ENCODE results near the gene SMARCA4.
"Not testable (repeated sequence)": the region's sequence is repeated elsewhere in the genome, so short reads cannot be mapped to it uniquely, and the experiment has no call there.

Gene SMARCA4

GRCh38 chr19:10984166-10984735 lies 23.4 kb downstream of the SMARCA4 start:
- no peaks in the 10 kb centered on the region for H3K27me3 Mint-ChIP-seq
- no peak overlapping the region for H3K27ac Mint-ChIP-seq
- peaks cover 11% of the 10 kb centered on the region for H3K36me3 Mint-ChIP-seq
- H3K9me3 Mint-ChIP-seq = no peaks in the 10 kb centered on the region
- H3K4me1 Mint-ChIP-seq = peaks cover 13% of the 10 kb centered on the region
- H3K4me3 Mint-ChIP-seq = no peak overlapping the region

GRCh38 chr19:10985502-10985901 lies 24.7 kb downstream of the SMARCA4 start:
- Mint-ChIP-seq H3K36me3 (peaks cover 11% of the 10 kb centered on the region), H3K4me1 (peaks cover 5% of the 10 kb centered on the region), H3K27me3 (no peaks in the 10 kb centered on the region), H3K27ac (no peak overlapping the region), H3K4me3 (no peak overlapping the region), H3K9me3 (no peaks in the 10 kb centered on the region)

GRCh38 chr19:10986301-10987127 lies 25.7 kb downstream of the SMARCA4 start:
- H3K36me3 Mint-ChIP-seq = peaks cover 13% of the 10 kb centered on the region
- H3K4me1 Mint-ChIP-seq = peaks cover 5% of the 10 kb centered on the region
- H3K4me3 Mint-ChIP-seq = no peak overlapping the region
- H3K27ac Mint-ChIP-seq = no peak overlapping the region
- H3K27me3 Mint-ChIP-seq = no peaks in the 10 kb centered on the region
- no peaks in the 10 kb centered on the region for H3K9me3 Mint-ChIP-seq

- Mint-ChIP-seq H3K4me3 (no peak overlapping the region), H3K27ac (no peak overlapping the region), H3K9me3 (no peaks in the 10 kb centered on the region), H3K36me3 (peaks cover 15% of the 10 kb centered on the region), H3K27me3 (no peaks in the 10 kb centered on the region), H3K4me1 (peaks cover 3% of the 10 kb centered on the region)
Measured at GRCh38 chr19:10987571-10988297, 26.9 kb downstream of the SMARCA4 start.

- Mint-ChIP-seq H3K27me3 (no peaks in the 10 kb centered on the region), H3K4me1 (no peaks in the 10 kb centered on the region), H3K4me3 (no peak overlapping the region), H3K36me3 (peaks cover 15% of the 10 kb centered on the region), H3K27ac (no peak overlapping the region), H3K9me3 (no peaks in the 10 kb centered on the region)
Measured at GRCh38 chr19:10988380-10988779, 27.6 kb downstream of the SMARCA4 start.

GRCh38 chr19:10988921-10989320 lies 28.1 kb downstream of the SMARCA4 start:
- Mint-ChIP-seq H3K9me3 (no peaks in the 10 kb centered on the region), H3K36me3 (peaks cover 15% of the 10 kb centered on the region), H3K27ac (no peak overlapping the region), H3K4me1 (no peaks in the 10 kb centered on the region), H3K27me3 (no peaks in the 10 kb centered on the region), H3K4me3 (no peak overlapping the region)

- no peaks in the 10 kb centered on the region for H3K4me1 Mint-ChIP-seq
- peak overlapping the region; percentile 56 for H3K27ac Mint-ChIP-seq
- peaks cover 13% of the 10 kb centered on the region for H3K36me3 Mint-ChIP-seq
- no peaks in the 10 kb centered on the region for H3K9me3 Mint-ChIP-seq
- H3K4me3 Mint-ChIP-seq = no peak overlapping the region
- no peaks in the 10 kb centered on the region for H3K27me3 Mint-ChIP-seq
Measured at GRCh38 chr19:10991076-10991475, 30.2 kb downstream of the SMARCA4 start.

GRCh38 chr19:10991521-10992081 lies 30.8 kb downstream of the SMARCA4 start:
- Mint-ChIP-seq H3K9me3 (no peaks in the 10 kb centered on the region), H3K27me3 (no peaks in the 10 kb centered on the region), H3K4me1 (no peaks in the 10 kb centered on the region), H3K27ac (peak overlapping the region; percentile 56), H3K4me3 (no peak overlapping the region), H3K36me3 (peaks cover 14% of the 10 kb centered on the region)

GRCh38 chr19:10992174-10992573 lies 31.3 kb downstream of the SMARCA4 start:
- not testable (repeated sequence) for H3K27me3 Mint-ChIP-seq, H3K4me3 Mint-ChIP-seq, H3K27ac Mint-ChIP-seq, H3K9me3 Mint-ChIP-seq, H3K4me1 Mint-ChIP-seq
- peaks cover 14% of the 10 kb centered on the region for H3K36me3 Mint-ChIP-seq

- H3K9me3 Mint-ChIP-seq = no peaks in the 10 kb centered on the region
- H3K27me3 Mint-ChIP-seq = no peaks in the 10 kb centered on the region
- H3K4me3 Mint-ChIP-seq = no peak overlapping the region
- peaks cover 13% of the 10 kb centered on the region for H3K36me3 Mint-ChIP-seq
- no peak overlapping the region for H3K27ac Mint-ChIP-seq
- H3K4me1 Mint-ChIP-seq = no peaks in the 10 kb centered on the region
Measured at GRCh38 chr19:10995926-10996600, 35.2 kb downstream of the SMARCA4 start.

GRCh38 chr19:10998045-10998533 lies 37.3 kb downstream of the SMARCA4 start:
- Mint-ChIP-seq H3K36me3 (peaks cover 15% of the 10 kb centered on the region), H3K27me3 (no peaks in the 10 kb centered on the region), H3K9me3 (no peaks in the 10 kb centered on the region), H3K4me1 (no peaks in the 10 kb centered on the region), H3K4me3 (no peak overlapping the region), H3K27ac (no peak overlapping the region)

- no peaks in the 10 kb centered on the region for H3K9me3 Mint-ChIP-seq
- no peak overlapping the region for H3K4me3 Mint-ChIP-seq
- peaks cover 16% of the 10 kb centered on the region for H3K36me3 Mint-ChIP-seq
- H3K27ac Mint-ChIP-seq = no peak overlapping the region
- no peaks in the 10 kb centered on the region for H3K4me1 Mint-ChIP-seq
- H3K27me3 Mint-ChIP-seq = no peaks in the 10 kb centered on the region
Measured at GRCh38 chr19:10998666-10999065, 37.8 kb downstream of the SMARCA4 start.

- H3K27me3 Mint-ChIP-seq = no peaks in the 10 kb centered on the region
- no peaks in the 10 kb centered on the region for H3K4me1 Mint-ChIP-seq
- H3K36me3 Mint-ChIP-seq = peaks cover 23% of the 10 kb centered on the region
- H3K9me3 Mint-ChIP-seq = no peaks in the 10 kb centered on the region
- no peak overlapping the region for H3K27ac Mint-ChIP-seq
- no peak overlapping the region for H3K4me3 Mint-ChIP-seq
Measured at GRCh38 chr19:11005521-11005920, 44.7 kb downstream of the SMARCA4 start.

GRCh38 chr19:11007385-11007784 lies 46.6 kb downstream of the SMARCA4 start:
- Mint-ChIP-seq H3K9me3 (no peaks in the 10 kb centered on the region), H3K27me3 (no peaks in the 10 kb centered on the region), H3K4me1 (no peaks in the 10 kb centered on the region), H3K4me3 (no peak overlapping the region), H3K36me3 (peaks cover 20% of the 10 kb centered on the region), H3K27ac (no peak overlapping the region)

- Mint-ChIP-seq H3K36me3 (peaks cover 19% of the 10 kb centered on the region), H3K9me3 (no peaks in the 10 kb centered on the region), H3K27ac (no peak overlapping the region), H3K4me1 (no peaks in the 10 kb centered on the region), H3K4me3 (no peak overlapping the region), H3K27me3 (no peaks in the 10 kb centered on the region)
Measured at GRCh38 chr19:11007962-11008532, 47.2 kb downstream of the SMARCA4 start.

All from activated naive CD4-positive, alpha-beta T cell treated with anti-CD3 and anti-CD28 coated beads, Interleukin-2, amount 50 U/mL, for 24 hours (primary cell).